Activated CD4-positive, alpha-beta T cell treated with anti-CD3 and anti-CD28 coated beads, Interleukin-2, amount 50 U/mL, for 48 hours (primary cell): ENCODE results near the gene TEX2.

Source experiments
- DNase-seq, 2 experiments: peaks; one replicate each; pipeline ENCODE4 v3.0.0-alpha.2; 2020

The TEX2 gene

DNA sequence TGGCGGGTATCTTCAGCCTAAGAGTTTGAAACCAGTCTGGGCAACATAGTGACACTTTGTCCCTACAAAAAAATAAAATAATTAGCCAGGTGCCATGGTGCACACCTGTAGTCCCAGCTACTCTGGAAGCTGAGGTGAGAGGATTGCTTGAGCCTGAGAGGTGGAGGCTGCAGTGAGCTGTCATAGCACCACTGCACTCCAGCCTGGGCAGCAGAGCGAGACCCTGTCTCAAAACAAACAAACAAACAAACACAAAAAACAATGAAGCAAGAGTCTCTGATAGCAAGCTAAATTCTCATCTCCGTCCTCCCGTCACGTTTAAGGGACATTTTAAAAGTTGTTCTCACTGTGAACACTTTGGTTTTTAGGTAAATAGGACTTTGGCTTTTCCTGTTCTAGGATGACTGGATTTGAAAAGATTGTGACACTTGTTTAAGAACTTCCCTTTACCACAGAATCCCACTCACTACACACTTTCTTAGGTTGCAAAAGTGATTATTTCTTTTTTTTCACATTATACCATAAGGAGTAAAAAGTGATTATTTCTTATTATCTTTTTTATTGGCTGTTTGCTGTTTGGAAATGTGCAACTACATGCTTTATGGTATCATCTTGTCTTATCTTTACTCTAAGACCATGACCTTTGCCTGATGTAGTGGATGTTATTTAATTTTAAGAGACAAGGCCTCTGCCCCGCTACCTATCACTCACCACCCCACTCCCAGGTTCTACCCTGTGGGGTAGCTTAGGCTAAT is 128.7 kb downstream of the TEX2 start:
- no peak for DNase-seq

DNA sequence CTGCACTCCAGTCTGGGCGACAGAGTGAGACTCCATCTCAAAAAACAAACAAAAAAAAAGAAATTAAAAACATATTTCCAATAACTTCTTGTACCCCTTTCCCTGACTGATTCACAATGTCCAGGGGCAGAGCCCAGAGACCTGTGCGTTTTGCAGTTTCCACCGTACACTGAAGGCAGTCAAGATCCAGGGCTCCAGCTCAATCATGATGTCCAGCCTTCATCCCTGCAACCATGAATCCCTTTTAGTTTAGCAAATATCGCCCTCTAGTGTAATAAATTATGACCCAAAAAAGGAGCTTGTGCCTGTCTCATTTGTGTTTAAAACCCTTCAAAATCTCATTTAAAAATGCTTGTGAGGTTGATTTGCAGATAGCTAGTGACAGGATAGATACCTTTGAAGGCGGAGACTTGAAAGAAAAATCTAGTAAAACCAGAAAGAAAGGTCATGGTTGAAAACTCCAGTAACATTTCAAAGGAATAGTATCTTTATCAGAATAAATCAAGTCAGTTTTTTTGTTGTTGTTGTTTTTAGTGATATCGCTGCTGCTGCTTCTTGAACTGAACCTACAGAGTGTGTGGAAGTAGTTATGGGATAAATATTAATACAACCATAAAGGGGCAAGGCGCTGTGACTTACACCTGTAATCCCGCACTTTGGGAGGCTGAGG is 129.4 kb downstream of the TEX2 start:
- no peak for DNase-seq

- DNase-seq, result no peak
Measured at GRCh38 chr17:64131606-64132270, 131.3 kb downstream of the TEX2 start.

- DNase-seq, result peak; percentile 68 to 79
Measured at GRCh38 chr17:64130559-64131001, 132.5 kb downstream of the TEX2 start.

DNA sequence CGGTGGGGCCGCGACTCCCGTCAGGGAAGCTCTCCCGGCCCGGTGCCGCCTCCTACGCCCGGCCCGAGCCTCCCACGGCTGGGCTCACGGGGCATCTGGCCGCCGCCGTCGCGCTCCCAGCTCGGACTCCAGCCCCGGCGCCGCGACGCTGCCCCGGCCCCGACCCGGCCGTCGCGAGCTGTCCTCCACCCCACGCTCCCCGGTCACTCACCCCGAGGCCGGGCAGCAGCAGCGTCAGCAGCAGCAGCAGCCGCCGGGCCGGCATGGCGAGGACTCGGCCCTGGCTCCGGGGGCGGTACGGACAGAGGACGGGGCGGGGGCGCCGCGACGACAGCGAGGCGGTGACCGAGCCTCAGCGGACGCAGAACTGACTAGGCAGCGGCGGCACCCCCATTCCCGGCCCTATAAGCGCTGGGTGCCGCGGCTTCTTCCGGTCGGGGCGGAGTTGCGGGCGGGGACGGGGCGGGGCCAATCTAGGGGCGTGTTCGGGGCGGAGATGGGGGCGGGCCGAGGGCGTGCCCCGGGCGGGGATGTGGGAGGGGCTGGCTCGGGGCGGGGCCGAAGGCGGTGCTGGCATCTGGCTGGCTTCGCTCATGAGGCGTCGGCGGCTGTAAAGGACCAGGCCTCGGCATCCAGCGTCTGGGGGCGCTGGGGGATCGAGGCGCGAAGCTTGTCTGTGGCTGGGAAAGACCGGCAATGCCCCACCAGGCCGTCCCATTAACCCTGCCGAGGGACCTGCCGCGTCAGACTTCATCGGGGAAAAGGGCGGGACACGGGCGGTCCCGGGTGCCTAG is 133.1 kb downstream of the TEX2 start, which contains the start of gene ERN1:
Gene ERN1, minus strand, starts transcription at position 380 of the 794 bp plus-strand sequence. Its CDS starts 115 bp downstream, at position 265.
- peak; percentile 85 for DNase-seq

GRCh38 chr17:64129515-64129764 is 133.6 kb downstream of the TEX2 start:
- DNase-seq, result no peak

- no peak for DNase-seq
Measured at GRCh38 chr17:64128787-64129514, 134.1 kb downstream of the TEX2 start.

DNA sequence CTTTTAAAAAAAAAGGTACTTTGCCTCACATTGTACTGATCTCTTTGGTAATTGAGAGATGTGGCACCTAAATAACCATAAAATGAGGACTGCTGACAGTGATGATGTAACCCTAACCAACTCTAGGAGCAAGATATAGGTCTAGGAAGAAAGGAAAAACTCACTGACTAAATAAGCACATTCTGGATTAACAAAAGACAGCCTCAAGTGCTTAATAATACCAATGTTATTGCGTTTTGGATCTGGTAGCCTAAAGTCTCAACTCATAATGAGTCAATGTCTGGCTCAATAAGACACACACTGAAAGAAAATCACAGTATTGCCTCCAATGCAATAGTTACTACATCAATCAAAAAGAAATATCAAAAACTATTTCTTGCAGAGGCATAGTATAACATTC is 136.1 kb downstream of the TEX2 start:
- DNase-seq, result no peak

DNA sequence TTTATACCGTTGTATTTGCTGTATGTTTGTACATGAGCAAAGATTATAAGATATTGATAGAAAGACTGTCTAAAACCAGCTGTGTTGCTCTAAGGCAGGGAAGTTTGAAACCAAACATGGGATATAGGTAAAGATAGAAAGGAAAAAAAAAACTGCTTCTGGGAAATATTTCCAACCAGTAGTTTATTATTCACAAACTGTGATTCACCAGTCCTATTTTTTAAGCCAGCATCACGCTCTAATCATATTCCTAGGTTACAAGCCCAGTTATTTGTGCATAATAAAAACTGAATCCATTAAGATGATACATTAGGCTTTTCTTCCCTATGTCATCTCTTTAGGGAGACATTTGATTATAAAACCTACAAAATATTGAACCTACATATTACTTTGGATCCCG is 137.1 kb downstream of the TEX2 start:
- no peak for DNase-seq

DNA sequence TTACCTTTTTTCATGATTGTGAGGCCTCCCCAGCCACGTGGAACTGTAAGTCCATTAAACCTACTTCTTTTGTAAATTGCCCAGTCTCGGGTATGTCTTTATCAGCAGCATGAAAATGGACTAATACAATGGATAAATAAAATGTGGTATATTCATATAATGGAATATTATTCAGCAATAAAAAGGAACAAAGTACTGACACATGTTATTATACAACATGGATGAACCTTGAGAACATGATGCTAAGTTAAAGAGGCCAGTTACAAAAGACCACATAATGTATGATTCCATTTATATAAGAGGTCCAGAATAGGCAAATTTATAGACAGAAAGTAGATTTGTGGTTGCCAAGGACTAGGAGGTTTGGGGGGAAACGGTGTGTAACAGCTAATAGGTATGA is 138.5 kb downstream of the TEX2 start:
- no peak for DNase-seq

DNA sequence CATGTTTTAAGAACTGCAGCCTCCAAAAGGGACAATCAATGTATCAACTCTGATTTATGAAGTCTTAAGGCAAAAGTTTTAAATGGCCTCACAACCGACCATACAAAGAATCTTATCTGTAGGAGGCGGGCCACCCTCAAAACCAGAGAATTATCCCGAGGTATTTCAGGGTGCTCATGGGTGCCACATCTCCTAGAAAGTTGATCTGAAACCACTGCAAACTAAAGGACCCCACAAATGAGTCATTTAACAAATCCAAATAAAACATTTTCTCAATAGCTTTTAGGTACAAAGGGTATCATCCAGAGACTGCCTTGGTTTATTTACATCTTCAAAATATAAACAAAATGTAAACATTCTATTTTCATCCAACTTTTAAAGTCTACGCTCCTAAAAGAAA is 139.9 kb downstream of the TEX2 start:
- DNase-seq, result no peak

DNA sequence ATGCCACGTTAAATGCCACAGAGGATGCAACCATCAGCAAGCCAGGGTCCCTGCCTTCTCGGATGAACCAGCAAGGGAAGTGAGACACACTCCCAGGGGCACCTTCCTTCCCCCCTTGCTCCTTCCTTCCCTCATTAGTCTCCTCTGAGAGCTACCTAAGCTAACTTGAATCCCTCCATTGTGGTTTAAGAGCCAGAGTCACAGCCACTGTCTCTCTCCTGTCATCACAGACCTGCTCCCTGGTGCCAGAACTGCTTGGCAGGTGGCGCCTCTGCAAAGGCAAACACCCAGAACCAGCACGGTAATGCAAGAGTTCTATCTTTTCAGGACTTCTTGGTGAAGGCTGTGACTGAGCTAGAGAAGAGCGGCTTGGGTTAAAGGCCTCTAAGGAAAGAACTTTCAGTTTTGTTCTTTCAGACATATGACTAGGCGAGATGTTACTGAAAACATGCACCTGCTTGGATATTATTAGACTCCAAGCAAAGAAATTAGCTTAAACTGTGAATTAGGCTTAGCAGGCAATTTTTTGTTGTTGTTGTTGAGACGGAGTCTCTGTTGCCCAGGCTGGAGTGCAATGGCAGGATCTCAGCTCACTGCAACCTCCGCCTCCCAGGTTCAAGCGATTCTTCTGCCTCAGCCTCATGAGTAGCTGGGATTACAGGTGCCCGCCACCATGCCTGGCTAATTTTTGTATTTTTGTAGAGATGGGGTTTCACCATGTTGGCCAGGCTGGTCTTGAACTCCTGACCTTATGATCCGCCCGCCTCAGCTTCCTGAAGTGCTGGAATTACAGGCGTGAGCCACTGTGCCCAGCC is 141.9 kb downstream of the TEX2 start:
- peak; percentile 32 to 44 for DNase-seq

- no peak for DNase-seq
Measured at GRCh38 chr17:64120159-64120810, 142.8 kb downstream of the TEX2 start.

- DNase-seq, result no peak
Measured at GRCh38 chr17:64117981-64118979, 144.8 kb downstream of the TEX2 start.

DNA sequence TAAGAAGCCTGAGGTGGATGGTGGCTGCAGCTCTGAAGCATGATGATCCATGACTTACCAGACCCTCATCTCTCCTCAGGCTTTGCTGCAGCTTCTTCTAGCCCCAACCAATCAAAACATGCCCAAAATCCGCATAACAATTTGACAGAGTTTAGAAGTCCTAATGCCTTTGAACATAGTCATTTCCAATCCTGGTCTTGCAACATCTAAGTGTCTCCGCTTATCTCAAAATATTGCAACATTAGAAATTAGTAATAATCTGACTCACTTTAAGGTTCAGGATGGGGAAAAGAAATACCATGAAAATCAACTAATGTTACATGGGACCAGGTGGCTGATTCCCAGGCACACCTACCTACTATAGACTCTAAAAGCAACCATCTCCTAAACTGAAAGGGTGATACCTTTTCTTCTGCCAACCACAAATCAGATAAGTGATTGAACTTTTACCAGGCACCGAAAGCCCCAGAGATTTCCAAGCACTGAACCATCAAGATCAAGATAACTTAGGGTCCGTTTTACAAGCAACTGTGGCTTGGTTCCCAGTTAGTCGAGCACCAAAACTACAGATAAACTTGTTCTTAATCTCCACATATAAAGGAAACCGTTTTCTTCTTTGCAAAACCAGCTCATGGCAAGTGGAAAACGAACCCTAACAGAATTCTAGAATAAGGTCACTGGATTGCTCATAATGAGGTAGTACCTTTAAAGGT is 147.1 kb downstream of the TEX2 start:
- no peak for DNase-seq

DNA sequence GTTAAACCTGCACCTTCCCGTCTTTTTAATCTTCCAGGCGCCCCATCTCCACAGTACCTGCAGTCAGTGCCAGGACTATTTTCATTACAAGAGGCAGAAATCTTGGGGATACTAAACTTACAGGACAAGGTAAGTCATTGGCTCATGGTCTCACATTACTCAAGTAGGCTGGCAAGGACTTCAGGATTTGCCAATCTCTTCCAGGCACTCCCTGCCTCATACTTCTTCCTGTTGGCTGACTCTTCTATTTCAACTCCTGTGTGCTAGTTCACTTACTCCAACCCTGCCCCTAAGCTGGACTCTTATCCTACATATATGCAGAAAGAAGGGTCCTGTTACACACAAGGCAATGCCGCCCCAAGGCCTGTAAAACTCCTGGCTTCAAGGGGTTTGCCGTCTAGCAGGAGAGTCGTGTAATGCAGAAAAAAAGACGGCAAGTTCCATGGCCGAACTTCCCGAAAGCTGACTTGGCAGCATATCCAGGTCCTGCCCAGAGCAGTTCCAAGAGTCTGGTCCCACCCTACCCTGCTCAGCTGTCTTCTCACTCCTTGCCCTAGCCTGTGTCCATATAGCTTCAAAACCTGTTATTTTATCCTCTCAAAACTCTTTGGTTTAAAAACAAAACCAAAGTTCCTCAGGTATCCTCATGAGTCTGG is 147.9 kb downstream of the TEX2 start:
- no peak for DNase-seq

DNA sequence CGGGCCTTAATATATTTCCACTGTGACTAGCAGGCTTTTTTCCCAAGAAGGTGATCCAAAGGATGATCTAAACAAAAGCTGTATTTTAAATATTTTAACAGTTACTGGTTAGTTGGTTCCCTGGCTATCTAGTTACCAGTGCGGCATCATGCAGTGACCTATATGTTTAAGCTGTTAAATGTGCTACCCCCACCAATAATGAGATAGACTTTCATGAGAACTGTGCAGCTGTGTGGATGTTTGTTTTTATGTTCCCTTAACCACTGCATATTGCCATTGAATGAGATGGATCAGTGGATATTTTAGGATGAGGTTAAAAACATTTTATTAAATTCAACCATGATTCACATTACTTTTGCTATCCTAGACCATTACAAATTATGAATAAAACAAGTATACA is 150.1 kb downstream of the TEX2 start:
- no peak for DNase-seq

- DNase-seq, result no peak
Measured at GRCh38 chr17:64111831-64112230, 151.2 kb downstream of the TEX2 start.
